Right ventricle myocardium inferior (tissue), 1 donor: Measurements from ENCODE around the gene NUP88. TPM values are rescaled to one million over a fixed set of nuclear protein-coding genes. Genes with fewer than 3 reads are reported as not detected.
A peak's percentile ranks its signal among the peaks of the same experiment; 100 is the strongest.

Source experiments
- ATAC-seq: fragments of 200-7000 bp; cut with Tn5 transposase; one replicate; pipeline ENCODE4 v1.9.1; 2020; ENCODE audit warnings: mild to moderate bottlenecking, moderate library complexity
- DNase-seq: peaks from one replicate; pipeline ENCODE4 v3.0.0; 2021; ENCODE audit errors: missing footprints
- intact Hi-C: fragments of 100-400 bp; cut with DNase I; formaldehyde crosslinking; loops from one replicate; pipeline ENCODE4 v1.11.0; 2022
- total RNA-seq: library from RNA; stranded (reverse); fragmentation: NEBNext Ultra II Directional; extraction: Animal tissue kit (Norgen Biotek cat#: 25700); gene quantifications from one replicate; pipeline ENCODE4 v1.2.1, GENCODE V29; 2021
- donor health status: DM: no; HTN: yes; CAD: no; lungs with severe emphysema.

Gene NUP88
- total RNA-seq, 1 donor from 2014 or later, result 34.2 TPM

DNA sequence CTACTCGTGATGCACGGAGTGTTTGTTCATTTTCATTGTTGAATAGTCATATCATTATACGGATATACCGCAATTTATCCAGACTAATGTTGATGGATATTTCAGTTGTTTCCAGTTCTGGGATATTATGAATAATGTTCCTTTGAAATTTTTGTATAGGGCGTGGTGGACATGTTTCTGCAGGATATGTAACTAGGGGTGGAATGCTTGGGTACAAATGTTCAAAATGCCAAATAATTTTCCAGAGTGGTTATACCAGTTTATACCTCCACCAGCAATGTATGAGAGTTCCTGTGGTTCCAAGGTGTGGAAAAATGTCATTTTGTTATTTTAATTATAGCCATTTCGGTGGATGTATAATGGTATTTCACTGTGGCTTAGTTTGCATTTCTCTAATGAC is 53.6 kb downstream of the NUP88 start:
- intact Hi-C loops, result no loop called here
- DNase-seq (no peak), ATAC-seq (no peak)

DNA sequence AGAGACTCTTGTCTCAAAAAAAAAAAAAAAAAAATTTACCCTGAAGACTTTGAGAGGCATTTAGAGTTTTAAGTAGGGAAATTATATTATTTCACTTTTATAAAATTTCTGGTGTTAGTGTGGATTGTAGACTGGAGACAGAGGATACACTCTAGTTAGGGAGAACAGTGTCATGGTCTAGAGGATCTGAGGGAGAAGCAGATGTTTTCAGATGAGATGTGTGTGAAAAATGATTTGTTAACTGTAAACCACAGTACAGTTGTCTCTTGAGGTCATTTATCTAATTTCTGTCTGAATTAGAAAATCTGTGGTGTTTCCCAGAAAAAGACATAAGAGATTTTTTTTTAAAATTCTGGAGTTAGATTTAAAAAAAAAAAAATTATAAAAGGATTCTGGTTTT is 54.8 kb downstream of the NUP88 start:
- no peak for ATAC-seq

GRCh38 chr17:5364156-5364555 is 55.3 kb downstream of the NUP88 start:
- intact Hi-C loops, result no loop called here
- DNase-seq (no peak), ATAC-seq (no peak)

More for the DNA sequence above, 54.8 kb downstream of the NUP88 start:
- DNase-seq, result no peak
- intact Hi-C loops, result no loop called here

DNA sequence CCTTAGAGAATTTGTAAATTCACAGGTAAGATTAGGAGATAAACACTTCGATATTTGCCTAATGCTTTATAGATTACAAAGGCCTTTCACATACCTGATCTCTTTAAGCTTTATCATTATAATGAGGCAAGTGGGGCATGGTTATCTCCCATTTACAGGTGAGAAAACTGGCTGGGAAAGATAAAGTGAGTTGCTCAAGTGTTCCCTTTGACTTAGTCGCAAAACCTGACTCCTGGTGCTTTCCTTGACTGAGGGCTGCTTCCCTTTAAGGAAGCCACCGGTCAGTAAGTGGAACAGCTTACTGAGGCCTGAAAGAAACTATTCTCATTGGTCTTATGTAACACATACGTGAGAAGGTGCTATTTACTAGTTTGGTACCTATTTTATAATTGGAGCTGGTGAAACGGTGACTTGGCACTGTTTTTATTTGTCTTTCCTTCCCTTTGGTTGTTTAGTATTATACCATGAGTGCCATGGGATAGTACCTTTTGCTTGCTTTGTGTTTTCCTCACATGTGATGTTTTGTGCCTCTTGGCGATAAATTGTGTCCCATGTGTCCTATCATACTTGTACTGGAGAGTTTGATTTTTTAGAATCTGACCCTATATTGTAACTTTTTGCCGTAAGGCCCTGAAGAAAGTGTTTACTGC is 57.2 kb downstream of the NUP88 start:
- ATAC-seq (no peak), DNase-seq (no peak)
- intact Hi-C loops, result no loop called here

DNA sequence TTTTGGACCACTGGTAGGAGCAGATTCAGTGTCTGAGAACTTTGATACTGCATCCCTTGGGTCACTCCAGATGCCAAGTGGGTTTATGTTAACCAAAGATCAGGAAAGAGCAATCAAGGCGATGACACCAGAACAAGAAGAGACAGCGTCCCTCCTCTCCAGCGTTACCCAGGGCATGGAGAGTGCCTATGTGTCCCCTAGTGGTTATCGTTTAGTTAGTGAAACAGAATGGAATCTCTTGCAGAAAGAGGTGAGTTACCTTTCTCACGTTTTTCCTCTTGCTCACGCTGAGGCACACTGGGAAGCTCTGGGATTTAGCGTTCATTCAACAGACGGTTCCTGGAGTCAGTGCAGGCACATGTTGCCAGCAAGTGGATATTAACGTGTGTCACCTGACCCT is 58.0 kb downstream of the NUP88 start:
- intact Hi-C loops, result no loop called here
- DNase-seq (no peak), ATAC-seq (no peak)

DNA sequence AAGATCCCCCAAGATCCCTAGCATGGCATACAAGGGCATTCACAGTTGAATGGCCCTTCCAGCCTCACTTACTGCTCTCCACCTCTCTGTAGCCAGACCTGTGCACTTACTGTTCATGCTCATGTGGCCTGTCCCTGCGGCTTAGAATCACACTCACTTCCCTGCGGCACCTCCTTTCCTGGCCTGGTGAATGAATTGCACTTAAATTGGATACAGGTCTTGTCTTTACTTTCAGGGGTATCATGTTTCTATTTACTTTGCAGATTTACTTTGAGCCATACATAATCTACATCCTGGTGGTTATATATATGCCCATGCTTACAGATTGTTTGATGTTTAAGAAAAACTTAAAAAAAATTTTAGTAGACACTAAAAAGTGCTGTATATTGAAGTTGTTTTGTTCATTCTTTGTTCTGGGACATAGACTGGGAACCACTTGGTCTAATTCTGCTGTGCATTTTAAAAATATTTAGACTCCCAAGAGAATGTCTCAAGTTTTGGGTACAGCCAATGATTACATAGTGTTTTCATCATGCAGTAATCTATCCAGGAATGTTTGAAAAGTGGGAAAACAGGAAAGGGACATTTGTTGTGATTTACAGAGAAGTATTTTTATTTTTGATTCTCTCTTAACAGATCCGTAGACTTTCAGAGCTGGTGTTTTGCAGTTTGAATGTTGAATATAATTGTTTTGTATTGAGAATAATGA is 63.9 kb downstream of the NUP88 start:
- peak; percentile 63 for ATAC-seq
- no peak for DNase-seq
- intact Hi-C loops, result loop anchor here (10.0 kb wide), 1 partner anchor 49 kb away; no protein-coding TSS in a partner anchor

GRCh38 chr17:5354886-5355415 is 64.5 kb downstream of the NUP88 start:
- intact Hi-C loops, result loop anchor here (10.0 kb wide), 1 partner anchor 50 kb away; no protein-coding TSS in a partner anchor
- DNase-seq (no peak), ATAC-seq (no peak)

DNA sequence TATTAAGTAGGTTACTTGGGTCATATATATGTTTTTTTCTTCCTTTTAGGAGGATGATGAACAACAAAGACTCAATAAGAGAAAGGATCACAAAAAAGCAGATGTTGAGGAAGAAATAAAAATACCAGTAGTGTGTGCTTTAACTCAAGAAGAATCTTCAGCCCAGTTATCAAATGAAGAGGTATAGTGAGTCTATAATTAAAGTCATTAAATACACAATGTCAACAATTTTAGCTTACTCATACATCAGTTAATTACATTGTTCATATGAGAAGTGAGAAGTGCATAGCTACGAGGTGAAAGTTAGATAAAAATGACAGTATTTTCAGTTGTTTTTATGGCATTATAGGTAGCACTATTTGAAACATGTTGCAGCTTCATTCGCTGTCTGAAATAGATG is 65.2 kb downstream of the NUP88 start:
- intact Hi-C loops, result loop anchor here (10.0 kb wide), 1 partner anchor 50 kb away; no protein-coding TSS in a partner anchor
- ATAC-seq, result no peak
- no peak for DNase-seq

- no peak for DNase-seq
- intact Hi-C loops, result loop anchor here (10.0 kb wide), 1 partner anchor 52 kb away; no protein-coding TSS in a partner anchor
- ATAC-seq, result no peak
These were observed 66.7 kb downstream of the NUP88 start for GRCh38 chr17:5352681-5353289.

- DNase-seq, result no peak
- intact Hi-C loops, result no loop called here
- ATAC-seq, result no peak
These were observed 74.5 kb downstream of the NUP88 start for GRCh38 chr17:5344914-5345313.

Other genes with a start within 250 kb of the NUP88 start
- 7.2 TPM for gene ZNF594, start 227.8 kb downstream of the NUP88 start, total RNA-seq
- gene SCIMP, start 184.8 kb downstream of the NUP88 start, total RNA-seq, result 1.0 TPM
- gene RABEP1, start 137.4 kb downstream of the NUP88 start, total RNA-seq, result 54.2 TPM
- gene RPAIN, start 520 bp upstream of the NUP88 start, total RNA-seq, result 24.0 TPM
- gene C1QBP, start 19.5 kb upstream of the NUP88 start, total RNA-seq, result 136 TPM
- 4.7 TPM for gene DHX33, start 49.3 kb upstream of the NUP88 start, total RNA-seq
- 27.7 TPM for gene DERL2, start 66.5 kb upstream of the NUP88 start, total RNA-seq
- gene MIS12, start 66.9 kb upstream of the NUP88 start, total RNA-seq, result 11.4 TPM
- gene NLRP1, start 164.8 kb upstream of the NUP88 start, total RNA-seq, result 9.0 TPM